Measurements from ENCODE around the gene MUC21.
"Not testable (repeated sequence)": the region's sequence is repeated elsewhere in the genome, so short reads cannot be mapped to it uniquely, and the experiment has no call there.

Gene MUC21

GRCh38 chr6:31010393-31011060 lies 27.0 kb downstream of the MUC21 start, which contains the start of gene MUC22:
Gene MUC22 (plus strand): TSS chr6:31010474. CDS start chr6:31010707, 233 bp downstream.
- DNase-seq: no peak

- no peak for DNase-seq
These were observed 27.6 kb downstream of the MUC21 start for GRCh38 chr6:31011153-31011552.

GRCh38 chr6:31016659-31017299 lies 33.3 kb downstream of the MUC21 start:
- DNase-seq: no peak

- not testable (repeated sequence) for DNase-seq
These were observed 33.9 kb downstream of the MUC21 start for GRCh38 chr6:31017436-31017835.

GRCh38 chr6:31020057-31020456 lies 36.5 kb downstream of the MUC21 start:
- DNase-seq: no peak

- DNase-seq: not testable (repeated sequence)
These were observed 37.2 kb downstream of the MUC21 start for GRCh38 chr6:31020631-31021255.

- not testable (repeated sequence) for DNase-seq
These were observed 38.4 kb downstream of the MUC21 start for GRCh38 chr6:31021705-31022531.

GRCh38 chr6:31025595-31025994 lies 42.1 kb downstream of the MUC21 start:
- no peak for DNase-seq

- DNase-seq: no peak
These were observed 47.6 kb downstream of the MUC21 start for GRCh38 chr6:31031095-31031494.

- no peak for DNase-seq
These were observed 49.6 kb downstream of the MUC21 start for GRCh38 chr6:31033075-31033474.

GRCh38 chr6:31035862-31036497 lies 52.5 kb downstream of the MUC21 start:
- DNase-seq: no peak

GRCh38 chr6:31037169-31037568 lies 53.7 kb downstream of the MUC21 start:
- no peak for DNase-seq

- no peak for DNase-seq
These were observed 54.2 kb downstream of the MUC21 start for GRCh38 chr6:31037682-31038081.

GRCh38 chr6:31038559-31038958 lies 55.0 kb downstream of the MUC21 start:
- no peak for DNase-seq

Data from cortex of kidney (tissue), 1 donor.